SHP77 treated with DMSO at 0.1 percent for 48 hours (cell line): ENCODE results near the gene PTGR2.
"Not testable (repeated sequence)": the region's sequence is repeated elsewhere in the genome, so short reads cannot be mapped to it uniquely, and the experiment has no call there.

Source experiments
- DNase-seq: peaks from one replicate; lab custom pipeline; 2025; lab: John Stamatoyannopoulos, UW

PTGR2 gene

GRCh38 chr14:73851567-73852382 lies at the start of gene PTGR2:
Gene PTGR2 (plus strand): TSS chr14:73851831. CDS start chr14:73858863, 7,032 bp downstream.
- DNase-seq = peak; percentile 89

DNA sequence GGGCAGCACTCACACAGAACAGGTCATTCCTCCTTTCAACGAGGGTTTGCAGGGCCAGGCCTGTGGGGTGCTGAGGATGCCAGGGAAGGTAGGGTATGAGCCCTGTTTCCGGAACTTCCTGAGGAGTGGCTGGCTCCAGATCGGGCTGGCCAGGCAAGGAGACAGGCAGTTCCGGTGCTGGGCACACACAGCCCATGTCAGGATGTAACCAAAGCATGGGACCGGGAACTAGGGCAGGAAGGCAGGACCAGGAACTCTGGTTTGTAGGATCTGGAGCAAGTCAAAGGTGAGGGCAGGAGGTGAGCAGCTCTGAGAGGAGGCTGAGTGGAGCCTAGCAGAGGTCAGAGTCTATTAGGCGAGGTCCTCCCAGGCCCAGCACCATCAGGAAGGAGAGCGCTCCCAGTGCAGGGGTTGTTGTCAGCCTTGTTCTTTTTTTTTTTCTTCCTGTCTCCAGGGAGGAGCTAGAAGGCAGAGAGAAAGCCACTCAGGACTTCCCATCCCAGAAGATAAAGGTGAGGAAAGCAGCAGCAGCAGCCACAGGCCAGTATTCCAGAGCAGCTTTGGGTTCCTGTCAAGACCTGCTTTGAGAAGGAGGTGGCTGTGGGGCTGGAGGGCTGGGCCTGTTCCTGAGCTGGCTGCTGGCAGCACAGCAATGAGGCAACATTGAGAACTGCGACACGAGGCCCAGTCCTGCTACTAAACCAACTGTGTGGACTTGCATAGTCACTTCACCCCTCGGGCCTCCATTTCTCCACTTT lies 49.0 kb upstream of the PTGR2 start:
- DNase-seq = no peak

- no peak for DNase-seq
Measured at GRCh38 chr14:73804636-73805035, 47.0 kb upstream of the PTGR2 start.

DNA sequence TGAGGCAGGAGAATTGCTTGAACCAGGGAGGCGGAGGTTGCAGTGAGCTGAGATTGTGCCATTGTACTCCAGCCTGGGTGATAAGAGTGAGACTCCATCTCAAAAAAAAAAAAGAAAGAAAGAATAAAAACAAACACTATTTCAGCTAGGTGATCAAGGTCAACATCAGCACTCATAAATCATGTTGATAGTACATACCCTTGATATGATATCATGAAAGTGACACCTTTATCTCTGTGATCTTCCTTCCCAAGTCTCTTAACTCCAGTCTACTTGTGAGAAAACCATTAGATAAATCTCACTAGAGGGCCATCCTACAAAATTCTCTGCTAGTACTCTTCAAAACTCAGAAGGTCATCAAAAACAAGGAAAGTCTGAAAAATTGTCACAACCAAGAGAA lies 44.2 kb upstream of the PTGR2 start:
- no peak for DNase-seq

- DNase-seq = no peak
Measured at GRCh38 chr14:73809391-73809790, 42.2 kb upstream of the PTGR2 start.

DNA sequence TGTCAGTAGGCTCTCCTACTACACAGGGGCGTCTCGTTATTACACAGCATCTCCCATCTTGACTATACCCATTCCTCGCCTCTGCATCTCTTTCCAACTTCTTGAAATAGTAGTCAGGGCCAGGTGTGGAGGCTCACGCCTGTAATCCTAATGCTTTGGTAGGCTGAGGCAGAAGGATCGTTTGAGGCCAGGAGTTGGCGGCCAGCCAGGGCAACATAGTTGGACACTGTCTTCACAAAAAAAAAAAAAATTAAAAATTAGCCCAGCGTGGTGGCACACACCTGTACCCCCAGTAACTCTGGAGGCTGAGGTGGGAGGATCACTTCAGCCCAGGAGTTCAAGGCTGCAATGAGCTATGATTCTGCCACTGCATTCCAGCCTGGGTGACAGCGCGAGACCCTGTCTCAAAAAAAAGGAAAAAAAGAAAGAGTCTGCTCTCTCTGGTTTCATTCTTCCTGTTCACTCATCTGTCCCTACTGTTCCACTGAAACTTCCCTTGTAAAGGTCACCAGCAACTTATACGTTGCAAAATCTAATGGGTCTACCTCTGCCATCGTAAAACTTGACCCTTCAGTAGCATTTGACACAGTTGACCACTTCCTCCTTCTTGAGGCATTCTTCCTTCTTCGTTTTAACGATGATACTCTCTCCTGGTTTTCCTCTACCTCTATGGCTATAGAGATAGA lies 41.0 kb upstream of the PTGR2 start:
- DNase-seq = no peak

- DNase-seq = no peak
Measured at GRCh38 chr14:73811164-73811503, 40.5 kb upstream of the PTGR2 start.

DNA sequence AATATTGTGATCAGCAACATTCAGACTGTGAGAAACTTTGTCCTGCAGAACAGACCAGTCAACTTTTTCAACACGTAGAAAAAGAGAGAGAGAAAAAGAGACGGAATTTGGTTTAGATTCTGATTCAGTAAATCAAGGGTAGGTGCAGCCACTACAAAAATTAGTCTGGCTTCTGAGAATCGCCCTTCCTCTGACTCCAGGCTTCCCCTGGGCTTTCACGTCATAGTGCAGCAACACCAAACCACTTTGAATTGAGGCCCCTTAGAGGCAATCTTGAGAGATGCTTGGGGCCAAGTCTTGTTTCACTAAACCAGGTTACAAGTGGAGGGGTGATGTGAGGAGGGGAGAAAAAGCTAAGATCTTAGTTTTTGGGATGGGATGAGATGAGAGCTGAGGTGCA lies 37.5 kb upstream of the PTGR2 start:
- DNase-seq = no peak

DNA sequence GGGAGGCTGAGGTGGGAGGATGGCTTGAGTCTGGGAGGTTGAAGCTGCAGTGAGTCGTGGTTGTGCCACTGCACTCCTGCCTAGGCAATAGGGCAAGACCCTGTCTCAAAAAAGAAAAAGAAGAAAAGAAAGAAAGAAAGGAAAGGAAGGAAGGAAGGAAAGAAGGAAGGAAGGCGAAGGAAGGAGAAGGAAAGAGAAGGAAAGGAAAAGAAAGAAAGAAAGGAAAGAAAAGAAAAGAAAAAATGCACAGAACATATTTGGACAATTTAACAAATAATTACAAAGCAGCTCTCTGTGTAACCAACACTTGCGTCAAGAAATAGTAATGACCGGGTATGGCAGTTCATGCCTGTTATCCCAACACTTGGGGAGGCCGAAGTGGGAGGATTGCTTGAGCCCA lies 35.8 kb upstream of the PTGR2 start:
- DNase-seq = no peak

DNA sequence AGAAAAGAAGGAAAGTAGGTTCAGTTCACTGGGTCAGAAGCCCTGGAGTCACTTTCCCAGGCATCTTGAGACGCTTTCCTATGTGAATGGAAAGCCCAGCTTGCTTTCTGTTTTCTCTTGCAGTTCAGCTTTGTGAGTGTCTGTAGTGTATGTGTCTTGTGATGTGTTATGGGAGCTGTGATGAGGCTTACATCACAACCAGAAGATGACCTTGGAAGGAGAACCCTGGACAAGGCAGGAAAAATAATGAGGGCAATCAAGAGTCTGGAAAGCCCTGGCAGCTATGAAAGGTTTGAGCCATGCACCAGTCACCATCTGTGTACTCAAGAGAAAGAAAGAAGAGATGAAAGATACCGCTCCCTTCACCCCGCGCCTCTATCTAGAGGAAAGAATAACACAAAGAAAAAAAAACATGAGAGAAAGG lies 35.2 kb upstream of the PTGR2 start:
- no peak for DNase-seq

GRCh38 chr14:73817020-73817655 lies 34.5 kb upstream of the PTGR2 start:
- no peak for DNase-seq

DNA sequence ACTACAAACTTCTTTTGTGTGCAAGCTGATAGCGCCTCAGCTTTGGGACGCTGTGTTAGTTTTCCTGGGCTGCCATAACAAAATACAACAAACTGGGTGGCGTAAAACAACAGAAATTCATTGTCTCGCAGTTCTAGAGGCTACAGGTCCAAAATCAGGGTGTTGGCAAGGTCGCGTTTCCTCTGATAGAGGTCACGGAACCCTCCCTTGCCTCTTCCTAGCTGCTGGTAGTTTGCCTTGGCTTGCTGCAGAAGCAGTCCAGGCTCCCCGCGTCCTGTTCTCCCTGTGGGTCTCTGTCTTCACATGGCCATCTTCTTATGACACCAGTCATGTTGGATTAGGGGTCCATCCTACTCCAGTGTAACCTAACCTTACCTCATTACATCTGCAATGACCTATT lies 32.8 kb upstream of the PTGR2 start:
- no peak for DNase-seq

DNA sequence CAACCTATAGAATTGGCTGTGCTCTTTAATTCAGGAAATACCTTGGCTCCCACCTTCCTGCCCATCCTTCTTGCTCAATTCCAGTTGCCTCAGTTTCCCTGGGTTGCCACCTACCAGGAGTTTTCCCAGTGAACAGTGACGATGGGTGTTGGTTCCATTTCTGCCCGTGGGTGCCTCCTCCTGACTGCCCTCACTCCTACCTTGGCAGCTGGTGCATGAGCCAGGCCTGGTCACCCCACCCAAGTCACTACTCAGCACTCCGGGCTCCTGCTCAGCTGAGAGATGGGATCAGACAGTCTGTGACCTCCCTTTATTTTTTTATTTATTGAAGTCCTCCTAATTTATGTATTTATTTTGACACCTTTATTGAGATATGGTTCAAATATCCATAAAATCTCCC lies 31.0 kb upstream of the PTGR2 start:
- no peak for DNase-seq

DNA sequence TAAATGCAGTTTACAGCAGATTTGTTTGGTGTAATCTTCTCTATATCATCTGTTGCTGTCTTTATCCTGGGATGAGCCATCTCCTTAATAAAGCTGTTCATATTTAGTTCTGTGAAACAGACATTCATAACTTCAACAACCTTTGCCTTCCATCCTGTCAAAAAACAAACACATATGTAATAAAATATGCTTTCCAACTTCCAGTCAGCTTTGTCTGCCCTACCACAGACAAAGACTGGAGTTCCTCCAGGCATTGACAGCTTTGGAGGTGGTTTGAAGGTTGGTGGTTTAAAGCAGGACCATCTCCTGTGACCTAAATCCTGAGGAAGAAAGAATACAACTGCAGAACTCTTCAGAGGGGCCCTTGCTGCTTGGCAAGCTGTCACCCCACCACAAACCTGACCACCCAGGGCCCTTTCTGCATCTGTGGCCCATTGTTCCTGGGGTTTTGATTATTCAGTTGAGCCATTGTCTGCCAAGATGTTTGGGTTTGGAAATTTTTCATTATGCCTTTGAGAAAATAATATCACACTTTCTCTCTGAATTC lies 28.2 kb upstream of the PTGR2 start:
- no peak for DNase-seq

DNA sequence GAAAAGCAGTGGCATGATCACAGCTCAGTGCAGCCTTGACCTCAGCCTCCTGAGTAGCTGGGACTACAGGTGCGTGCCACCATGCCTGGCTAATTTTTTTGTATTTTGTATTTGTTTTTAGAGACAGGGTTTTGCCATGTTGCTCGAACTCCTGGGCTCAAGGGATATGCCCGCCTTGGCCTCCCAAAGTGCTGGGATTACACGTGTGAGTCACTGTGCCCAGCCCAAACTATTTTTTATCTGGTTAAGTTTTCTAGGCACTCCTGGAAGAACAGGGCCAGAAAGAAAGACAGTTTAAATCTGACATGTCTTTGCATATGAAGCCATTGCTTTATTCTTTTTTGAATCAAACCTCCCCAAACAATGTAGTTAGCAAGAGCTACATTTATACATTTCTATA lies 27.5 kb upstream of the PTGR2 start:
- DNase-seq = no peak

GRCh38 chr14:73824536-73824935 lies 27.1 kb upstream of the PTGR2 start:
- DNase-seq = no peak

- peak; percentile 61 for DNase-seq
Measured at GRCh38 chr14:73825551-73826188, 26.0 kb upstream of the PTGR2 start.

- not testable (repeated sequence) for DNase-seq
Measured at GRCh38 chr14:73827190-73827589, 24.4 kb upstream of the PTGR2 start.

DNA sequence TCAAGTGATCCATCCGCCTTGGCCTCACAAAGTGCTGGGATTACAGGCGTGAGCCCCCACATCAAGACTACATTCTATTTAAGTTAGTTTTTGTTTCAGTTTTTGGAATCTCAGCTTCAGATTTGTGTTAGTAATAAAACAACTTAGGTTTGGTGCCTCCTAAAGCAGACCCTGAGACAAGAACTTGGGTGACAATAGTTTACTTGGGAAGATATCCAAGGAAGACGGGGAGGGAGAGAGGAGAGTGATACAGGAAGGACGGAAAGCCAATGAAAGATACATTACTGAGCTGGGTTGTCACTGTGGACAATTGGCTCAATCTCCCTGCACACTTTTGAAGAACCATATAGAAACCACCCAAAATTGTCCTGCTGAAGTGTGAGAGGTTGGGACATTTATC lies 22.6 kb upstream of the PTGR2 start:
- DNase-seq = no peak

- DNase-seq = no peak
Measured at GRCh38 chr14:73829526-73830431, 21.9 kb upstream of the PTGR2 start.

DNA sequence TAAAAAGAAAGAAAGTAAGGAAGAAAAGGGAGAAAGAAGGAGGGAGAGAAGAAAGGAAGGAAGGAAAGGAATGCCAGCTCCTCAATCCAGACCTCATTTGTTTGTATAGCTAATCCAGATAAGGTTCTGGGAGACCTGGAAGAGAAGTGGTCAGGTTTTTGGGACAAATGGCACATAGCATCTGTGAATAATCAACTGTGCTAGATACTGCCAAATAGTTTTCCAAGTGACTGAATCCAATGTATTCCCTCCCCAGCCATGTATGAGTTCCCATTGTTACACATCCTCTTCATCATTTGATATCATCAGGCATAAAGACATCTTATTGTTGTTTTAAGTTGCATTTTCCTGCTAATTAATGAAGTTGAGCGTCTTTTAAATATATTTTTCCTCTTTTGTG lies 18.6 kb upstream of the PTGR2 start:
- no peak for DNase-seq
